ENCODE data around the gene PALM3. TPM values are rescaled to one million over a fixed set of nuclear protein-coding genes. Genes with fewer than 3 reads are reported as not detected.
A peak's percentile ranks its signal among the peaks of the same experiment; 100 is the strongest.

PALM3 gene
- total RNA-seq, 1 donor from 2014 or later = 1.7 TPM

GRCh38 chr19:14080887-14081796, 19.3 kb upstream of the PALM3 start:
- Histone ChIP-seq H3K9me3 (no peaks in the 10 kb centered on the region), H3K27me3 (no peaks in the 10 kb centered on the region), H3K4me3 (peak overlapping the region; percentile 80 to 93), H3K4me1 (peaks cover 4 to 14% of the 10 kb centered on the region in 2 donors), H3K36me3 (no peaks in the 10 kb centered on the region), H3K27ac (peak overlapping the region; percentile 92 to 97)
- TF ChIP-seq CTCF (IDR thresholded peaks at IDR 0.05) = no peak
- intact Hi-C loops (cut with DNase I) = loop anchor here (2.0 to 5.0 kb wide), 3 partner anchors 36 to 416 kb away; partner anchors contain the start of genes GIPC1 and PRKACA
- DNase-seq (ENCODE audit: low spot score in 2 of 2) = peak; percentile 94 to 99

GRCh38 chr19:14078411-14078810, 16.5 kb upstream of the PALM3 start:
- Histone ChIP-seq H3K27me3 (no peaks in the 10 kb centered on the region), H3K27ac (no peak overlapping the region), H3K9me3 (no peaks in the 10 kb centered on the region), H3K36me3 (no peaks in the 10 kb centered on the region), H3K4me1 (peaks cover 4 to 19% of the 10 kb centered on the region in 2 donors), H3K4me3 (no peak overlapping the region)
- no peak for TF ChIP-seq CTCF (IDR thresholded peaks at IDR 0.05)
- DNase-seq (ENCODE audit: low spot score in 2 of 2) = no peak
- intact Hi-C loops (cut with DNase I) = loop anchor here (10.0 kb wide), 1 partner anchor 294 kb away; no protein-coding TSS in a partner anchor

- peak overlapping the region; percentile 90 to 94 for H3K27ac ChIP-seq
- no peak for DNase-seq (ENCODE audit: low spot score in 2 of 2)
- peaks cover 0 to 12% of the 10 kb centered on the region in 2 donors for H3K4me1 ChIP-seq
- TF ChIP-seq CTCF (IDR thresholded peaks at IDR 0.05) = no peak
- H3K9me3 ChIP-seq = no peaks in the 10 kb centered on the region
- intact Hi-C loops (cut with DNase I) = loop anchor here (1.0 to 10.0 kb wide), 5 partner anchors 63 to 922 kb away; partner anchors contain the start of genes DCAF15, IER2 and STX10
- peak overlapping the region; percentile 62 to 73 for H3K4me3 ChIP-seq
- H3K36me3 ChIP-seq = no peaks in the 10 kb centered on the region
- H3K27me3 ChIP-seq = no peaks in the 10 kb centered on the region
These were observed 12.3 kb upstream of the PALM3 start for GRCh38 chr19:14073925-14074838.

- intact Hi-C loops (cut with DNase I) = loop anchor here (1.0 to 10.0 kb wide), 5 partner anchors 64 to 921 kb away; partner anchors contain the start of genes DCAF15, IER2 and STX10
- Histone ChIP-seq H3K36me3 (no peaks in the 10 kb centered on the region), H3K9me3 (no peaks in the 10 kb centered on the region), H3K4me1 (peaks cover 0 to 12% of the 10 kb centered on the region in 2 donors), H3K27me3 (no peaks in the 10 kb centered on the region), H3K4me3 (peak overlapping the region; percentile 62 to 73), H3K27ac (peak overlapping the region; percentile 90 to 94)
- peak in 1 of 3 experiments; percentile 97 for TF ChIP-seq CTCF (IDR thresholded peaks at IDR 0.05)
- peak in 1 of 2 donors; percentile 83 for DNase-seq (ENCODE audit: low spot score in 2 of 2)
These were observed 11.5 kb upstream of the PALM3 start for GRCh38 chr19:14073261-14073924.

Data from ascending aorta (tissue), 2 donors.